ENCODE data around the gene CCDC148. TPM values are rescaled to one million over a fixed set of nuclear protein-coding genes. Genes with fewer than 3 reads are reported as not detected.

CCDC148 gene
- total RNA-seq, 2 experiments from 2014 or later = not detected

GRCh38 chr2:158325782-158326340 lies 130.7 kb downstream of the CCDC148 start:
- POLR2A ChIA-PET = no interaction called here
- Mint-ChIP-seq H3K9me3 (peaks cover 3% of the 10 kb centered on the region), H3K27ac (no peak overlapping the region), H3K4me1 (ENCODE audit: low read depth) (no peaks in the 10 kb centered on the region), H3K27me3 (no peaks in the 10 kb centered on the region), H3K4me3 (no peak overlapping the region), H3K36me3 (ENCODE audit: low read depth) (no peaks in the 10 kb centered on the region)
- ATAC-seq (no peak), DNase-seq (no peak)
- no peak for TF ChIP-seq CTCF (IDR thresholded peaks at IDR 0.05)
- CTCF ChIA-PET = no interaction called here
- intact Hi-C loops (cut with micrococcal nuclease) = no loop called here

GRCh38 chr2:158325031-158325781 lies 131.3 kb downstream of the CCDC148 start:
- TF ChIP-seq CTCF (IDR thresholded peaks at IDR 0.05) = no peak
- no peak overlapping the region for H3K27ac Mint-ChIP-seq
- no peak for ATAC-seq
- intact Hi-C loops (cut with micrococcal nuclease) = no loop called here
- no peaks in the 10 kb centered on the region for H3K4me1 Mint-ChIP-seq (ENCODE audit: low read depth)
- DNase-seq = no peak
- peaks cover 3% of the 10 kb centered on the region for H3K9me3 Mint-ChIP-seq
- H3K36me3 Mint-ChIP-seq (ENCODE audit: low read depth) = no peaks in the 10 kb centered on the region
- H3K27me3 Mint-ChIP-seq = no peaks in the 10 kb centered on the region
- POLR2A ChIA-PET = no interaction called here
- no peak overlapping the region for H3K4me3 Mint-ChIP-seq
- CTCF ChIA-PET = no interaction called here

- Mint-ChIP-seq H3K4me3 (no peak overlapping the region), H3K4me1 (ENCODE audit: low read depth) (no peaks in the 10 kb centered on the region), H3K27me3 (no peaks in the 10 kb centered on the region), H3K9me3 (peaks cover 3% of the 10 kb centered on the region), H3K27ac (no peak overlapping the region), H3K36me3 (ENCODE audit: low read depth) (no peaks in the 10 kb centered on the region)
- ATAC-seq (no peak), DNase-seq (no peak)
- ChIA-PET CTCF (interaction anchor here (0.7 kb wide), 1 partner anchor 314 kb away, joined by 3 read pairs; no protein-coding TSS in a partner anchor), POLR2A (no interaction called here)
- TF ChIP-seq CTCF (IDR thresholded peaks at IDR 0.05) = no peak
- intact Hi-C loops (cut with micrococcal nuclease) = no loop called here
Observed at GRCh38 chr2:158323381-158323780, 133.2 kb downstream of the CCDC148 start.

- Mint-ChIP-seq H3K27ac (no peak overlapping the region), H3K9me3 (no peaks in the 10 kb centered on the region), H3K27me3 (no peaks in the 10 kb centered on the region), H3K36me3 (ENCODE audit: low read depth) (no peaks in the 10 kb centered on the region), H3K4me1 (ENCODE audit: low read depth) (no peaks in the 10 kb centered on the region), H3K4me3 (no peak overlapping the region)
- TF ChIP-seq CTCF (IDR thresholded peaks at IDR 0.05) = no peak
- ATAC-seq = no peak
- ChIA-PET POLR2A (no interaction called here), CTCF (no interaction called here)
- DNase-seq = no peak
- intact Hi-C loops (cut with micrococcal nuclease) = no loop called here
Observed at GRCh38 chr2:158321264-158321663, 135.3 kb downstream of the CCDC148 start.

- Mint-ChIP-seq H3K36me3 (ENCODE audit: low read depth) (no peaks in the 10 kb centered on the region), H3K4me3 (no peak overlapping the region), H3K27ac (no peak overlapping the region), H3K27me3 (no peaks in the 10 kb centered on the region), H3K9me3 (no peaks in the 10 kb centered on the region), H3K4me1 (ENCODE audit: low read depth) (no peaks in the 10 kb centered on the region)
- ATAC-seq = no peak
- ChIA-PET POLR2A (no interaction called here), CTCF (no interaction called here)
- TF ChIP-seq CTCF (IDR thresholded peaks at IDR 0.05) = no peak
- intact Hi-C loops (cut with micrococcal nuclease) = no loop called here
- no peak for DNase-seq
Observed at GRCh38 chr2:158319269-158319668, 137.3 kb downstream of the CCDC148 start.

Measured in activated CD8-positive, alpha-beta T cell treated with anti-CD3 and anti-CD28 coated beads for 36 hours (primary cell).